Tibial nerve (tissue), 4 donors: Measurements from ENCODE around the gene KCNQ1. TPM values are rescaled to one million over a fixed set of nuclear protein-coding genes. Genes with fewer than 3 reads are reported as not detected.

Experiments
- DNase-seq, 2 donors: peaks; one replicate each; pipeline ENCODE4 v3.0.0-alpha.2; 2019; ENCODE audit warnings: low spot score in 2 of 2
- H3K27ac ChIP-seq, 4 donors: fragments of 200-600 bp; sonication (generic) in 3 of 4; one replicate each; pipeline ENCODE4 v1.5.1; 2017 to 2019; ENCODE audit warnings: mild to moderate bottlenecking in 1 of 4
- H3K27me3 ChIP-seq, 2 donors: fragments of 200-600 bp; sonication (generic) in 1 of 2; one replicate each; pipeline versions ENCODE4 v1.5.1 to v1.6.0; 2017 to 2019
- H3K36me3 ChIP-seq, 3 donors: fragments of 200-600 bp; sonication (generic); one replicate each; pipeline ENCODE4 v1.5.1; 2018 to 2019
- H3K4me1 ChIP-seq, 4 donors: fragments of 200-600 bp; sonication (generic) in 3 of 4; one replicate each; pipeline ENCODE4 v1.5.1; 2017 to 2019
- H3K4me3 ChIP-seq, 4 donors: fragments of 200-600 bp; sonication (generic) in 3 of 4; one replicate each; pipeline ENCODE4 v1.5.1; 2017 to 2019; ENCODE audit warnings: mild to moderate bottlenecking in 1 of 4, moderate library complexity in 1 of 4
- H3K9me3 ChIP-seq, 4 donors: fragments of 200-600 bp; sonication (generic) in 3 of 4; one replicate each; pipeline ENCODE4 v1.5.1; 2017 to 2019
- EP300 ChIP-seq, 2 donors: sonication (generic); formaldehyde crosslinking; IDR thresholded peaks; one replicate each; pipeline ENCODE4 v1.6.1; 2017; ENCODE audit warnings: antibody characterized with exemption in 2 of 2, mild to moderate bottlenecking in 1 of 2
- POLR2A ChIP-seq, 2 donors: fragments of 450-650 bp; IDR thresholded peaks; one replicate each; pipeline ENCODE4 v1.6.1; 2017; ENCODE audit warnings: antibody characterized with exemption in 2 of 2, mild to moderate bottlenecking in 2 of 2, moderate library complexity in 2 of 2
- WGBS, 2 donors: methylation state at CpG; one replicate each; pipeline ENCODE4 v1.1.5; 2018; 5-methylcytosine and 5-hydroxymethylcytosine counted together
- total RNA-seq, 4 donors: library from RNA; depleted of rRNA; stranded (reverse); fragments of >200 nt; gene quantifications; one replicate each; pipeline ENCODE4 v1.1.0, GENCODE V29; 2016
- TF ChIP-seq, protein P1 (sequence below), 5 experiments: fragments of 200-600 bp in 3 of 5; fragments of 450-650 bp in 2 of 5; sonication (generic) in 3 of 5; IDR thresholded peaks; one replicate each; pipeline ENCODE4 v1.5.1; 2016 to 2019; ENCODE audit warnings: antibody characterized with exemption in 5 of 5, mild to moderate bottlenecking in 3 of 5, moderate library complexity in 2 of 5

Gene KCNQ1
- total RNA-seq, 4 donors from 2014 or later, result 3.5 to 11.4 (median 7.5) TPM

- no peaks in the 10 kb centered on the region for H3K9me3 ChIP-seq
- peaks cover 0 to 7% (median 0%) of the 10 kb centered on the region in 3 donors for H3K36me3 ChIP-seq
- H3K27ac ChIP-seq, result no peak overlapping the region
- peaks cover 0 to 16% (median 0%) of the 10 kb centered on the region in 4 donors for H3K4me1 ChIP-seq
- 66 to 91% methylated on average over 4 of the region's 4 CpGs for whole genome bisulfite sequencing, 2 donors
- H3K4me3 ChIP-seq, result no peak overlapping the region
- H3K27me3 ChIP-seq, result no peaks in the 10 kb centered on the region
- DNase-seq, result no peak
- TF ChIP-seq, protein P1, sequence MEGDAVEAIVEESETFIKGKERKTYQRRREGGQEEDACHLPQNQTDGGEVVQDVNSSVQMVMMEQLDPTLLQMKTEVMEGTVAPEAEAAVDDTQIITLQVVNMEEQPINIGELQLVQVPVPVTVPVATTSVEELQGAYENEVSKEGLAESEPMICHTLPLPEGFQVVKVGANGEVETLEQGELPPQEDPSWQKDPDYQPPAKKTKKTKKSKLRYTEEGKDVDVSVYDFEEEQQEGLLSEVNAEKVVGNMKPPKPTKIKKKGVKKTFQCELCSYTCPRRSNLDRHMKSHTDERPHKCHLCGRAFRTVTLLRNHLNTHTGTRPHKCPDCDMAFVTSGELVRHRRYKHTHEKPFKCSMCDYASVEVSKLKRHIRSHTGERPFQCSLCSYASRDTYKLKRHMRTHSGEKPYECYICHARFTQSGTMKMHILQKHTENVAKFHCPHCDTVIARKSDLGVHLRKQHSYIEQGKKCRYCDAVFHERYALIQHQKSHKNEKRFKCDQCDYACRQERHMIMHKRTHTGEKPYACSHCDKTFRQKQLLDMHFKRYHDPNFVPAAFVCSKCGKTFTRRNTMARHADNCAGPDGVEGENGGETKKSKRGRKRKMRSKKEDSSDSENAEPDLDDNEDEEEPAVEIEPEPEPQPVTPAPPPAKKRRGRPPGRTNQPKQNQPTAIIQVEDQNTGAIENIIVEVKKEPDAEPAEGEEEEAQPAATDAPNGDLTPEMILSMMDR (IDR thresholded peaks at IDR 0.05), result no peak
- TF ChIP-seq EP300 (IDR thresholded peaks at IDR 0.05) (no peak), POLR2A (IDR thresholded peaks at IDR 0.05) (no peak)
Measured at GRCh38 chr11:2584434-2584811, 139.6 kb downstream of the KCNQ1 start.

GRCh38 chr11:2584812-2585565 is 140.2 kb downstream of the KCNQ1 start:
- H3K9me3 ChIP-seq, result no peaks in the 10 kb centered on the region
- TF ChIP-seq EP300 (IDR thresholded peaks at IDR 0.05) (no peak), POLR2A (IDR thresholded peaks at IDR 0.05) (no peak)
- TF ChIP-seq, protein P1 (IDR thresholded peaks at IDR 0.05), result no peak
- 90 to 93% methylated on average over 14 to 16 of the region's 18 CpGs for WGBS, 2 donors
- no peak overlapping the region for H3K27ac ChIP-seq
- peaks cover 0 to 7% (median 0%) of the 10 kb centered on the region in 3 donors for H3K36me3 ChIP-seq
- H3K27me3 ChIP-seq, result no peaks in the 10 kb centered on the region
- H3K4me1 ChIP-seq, result peaks cover 0 to 12% (median 0%) of the 10 kb centered on the region in 4 donors
- no peak for DNase-seq
- H3K4me3 ChIP-seq, result no peak overlapping the region

DNA sequence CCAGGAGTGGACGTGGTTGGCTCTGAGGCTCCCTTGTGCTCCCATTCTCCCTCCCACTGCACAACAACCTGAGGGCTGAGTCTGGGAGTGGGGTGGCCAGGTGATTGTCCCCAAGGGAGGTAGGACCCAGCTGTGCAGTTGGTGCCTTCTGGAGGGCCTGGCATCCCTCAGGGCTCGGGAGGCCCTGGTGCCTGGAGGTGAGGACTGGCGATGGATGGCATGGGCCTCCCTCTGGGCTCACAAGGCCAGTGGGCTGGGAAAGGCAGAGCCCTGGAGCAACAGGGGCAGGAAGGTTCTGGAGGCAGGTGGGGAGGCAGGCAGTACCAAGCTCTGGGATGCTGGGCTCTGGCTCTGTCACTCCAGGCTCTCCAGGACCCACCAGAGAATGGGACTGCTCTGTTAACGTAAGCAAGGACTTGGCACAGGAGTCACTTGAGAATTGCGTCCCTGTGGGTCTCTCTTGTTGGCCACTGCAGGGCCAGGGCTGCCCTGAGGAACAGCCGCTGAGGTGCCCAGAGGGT is 140.8 kb downstream of the KCNQ1 start:
- Histone ChIP-seq H3K9me3 (no peaks in the 10 kb centered on the region), H3K27me3 (no peaks in the 10 kb centered on the region), H3K36me3 (peaks cover 0 to 7% (median 0%) of the 10 kb centered on the region in 3 donors), H3K4me3 (no peak overlapping the region), H3K4me1 (peaks cover 0 to 7% (median 0%) of the 10 kb centered on the region in 4 donors), H3K27ac (no peak overlapping the region)
- 92% methylated on average over 6 of the region's 6 CpGs for WGBS, 2 donors
- DNase-seq, result no peak
- no peak for TF ChIP-seq POLR2A (IDR thresholded peaks at IDR 0.05)
- no peak for TF ChIP-seq EP300 (IDR thresholded peaks at IDR 0.05)
- TF ChIP-seq, protein P1 (IDR thresholded peaks at IDR 0.05), result no peak

DNA sequence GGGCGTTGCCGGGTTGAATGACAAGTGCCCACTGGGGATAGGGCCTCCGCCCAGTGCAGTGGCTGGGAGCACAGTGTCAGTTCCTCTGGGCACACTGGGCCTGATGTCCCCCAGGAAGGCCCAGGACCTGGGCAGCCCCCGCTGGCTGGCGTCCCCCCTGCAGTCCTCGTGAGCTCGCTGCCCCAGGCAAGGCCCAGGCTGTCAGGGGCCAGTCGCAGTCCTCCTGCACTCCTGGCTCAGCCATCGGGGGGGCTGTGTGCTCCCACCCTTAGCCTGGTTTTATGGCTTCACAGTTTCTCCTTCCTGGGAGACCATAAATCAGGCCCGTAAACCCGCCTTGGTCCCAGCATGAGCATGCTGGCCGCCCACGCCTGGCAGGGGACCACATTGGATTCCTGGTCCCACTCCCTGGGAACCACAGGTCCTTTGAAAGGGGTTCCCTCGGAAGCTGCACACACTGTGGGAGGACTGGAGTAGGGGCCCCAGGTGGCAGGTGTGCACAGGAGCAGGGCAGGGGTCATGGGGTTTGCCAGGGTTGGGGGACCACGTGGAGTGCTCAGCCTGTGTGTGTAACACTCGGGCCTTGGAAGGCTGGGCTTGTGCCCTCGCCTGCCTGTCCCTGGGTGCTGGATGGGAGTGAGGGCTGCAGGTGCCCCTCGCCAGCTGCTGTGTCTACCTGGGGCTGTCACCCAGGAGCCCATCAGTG is 141.4 kb downstream of the KCNQ1 start:
- WGBS, 2 donors, result 70 to 80% methylated on average over 7 to 17 of the region's 18 CpGs
- DNase-seq, result no peak
- no peaks in the 10 kb centered on the region for H3K27me3 ChIP-seq

More for the DNA sequence above, 141.4 kb downstream of the KCNQ1 start:
- Histone ChIP-seq H3K9me3 (no peaks in the 10 kb centered on the region), H3K4me1 (peaks cover 0 to 7% (median 0%) of the 10 kb centered on the region in 4 donors), H3K27ac (no peak overlapping the region), H3K36me3 (peaks cover 0 to 7% (median 0%) of the 10 kb centered on the region in 3 donors), H3K4me3 (no peak overlapping the region)
- TF ChIP-seq, protein P1 (IDR thresholded peaks at IDR 0.05), result no peak
- TF ChIP-seq POLR2A (IDR thresholded peaks at IDR 0.05), result no peak
- TF ChIP-seq EP300 (IDR thresholded peaks at IDR 0.05), result no peak
